ENCODE measurements around the gene SLC16A11.
"Not testable (repeated sequence)": the region's sequence is repeated elsewhere in the genome, so short reads cannot be mapped to it uniquely, and the experiment has no call there.

The SLC16A11 gene

DNA sequence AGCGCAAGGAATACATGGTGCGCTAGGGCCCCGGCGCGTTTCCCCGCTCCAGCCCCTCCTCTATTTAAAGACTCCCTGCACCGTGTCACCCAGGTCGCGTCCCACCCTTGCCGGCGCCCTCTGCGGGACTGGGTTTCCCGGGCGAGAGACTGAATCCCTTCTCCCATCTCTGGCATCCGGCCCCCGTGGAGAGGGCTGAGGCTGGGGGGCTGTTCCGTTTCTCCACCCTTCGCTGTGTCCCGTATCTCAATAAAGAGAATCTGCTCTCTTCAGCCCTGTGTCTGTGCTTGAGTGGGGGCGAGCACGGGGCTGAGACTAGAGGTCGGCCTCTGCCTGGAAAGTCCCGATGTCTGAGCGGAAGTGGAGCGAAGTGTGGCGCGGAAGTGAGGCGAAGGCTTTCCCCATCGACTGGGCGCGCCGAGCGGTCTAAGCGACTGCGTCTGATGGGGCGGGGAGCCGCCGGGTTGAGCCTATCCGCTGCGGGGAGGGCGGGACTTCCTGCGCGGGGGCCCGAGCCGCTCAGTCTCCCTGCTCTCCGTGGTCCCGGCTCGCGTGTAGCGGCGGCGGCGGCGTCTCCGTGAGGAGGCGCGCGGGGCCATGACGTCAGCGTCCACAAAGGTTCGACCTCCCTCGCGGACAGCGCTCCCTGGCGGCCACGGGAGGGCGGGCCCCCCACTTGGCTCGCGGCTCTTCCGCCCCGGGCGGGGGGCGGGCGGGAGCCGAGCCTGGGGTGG, 29.5 kb downstream of the SLC16A11 start:
- peak; percentile 75 for DNase-seq (ENCODE audit: extremely low spot score, insufficient read length, low read depth)
- peak; percentile 96 for FAIRE-seq

DNA sequence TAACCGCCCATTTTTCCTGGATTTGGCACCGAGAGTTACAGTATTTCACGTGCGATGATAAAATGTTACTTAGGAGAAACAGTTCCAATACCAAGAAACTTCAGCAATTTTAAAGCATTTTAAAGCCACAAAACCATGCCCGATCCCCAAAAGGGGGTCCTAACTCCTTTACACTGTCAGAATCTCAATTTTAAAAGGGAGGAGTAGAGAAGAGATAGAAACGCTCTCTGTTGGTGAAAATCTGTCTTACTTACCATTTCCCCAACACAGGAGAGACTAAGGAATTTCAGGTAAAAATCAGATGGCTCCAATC, 32.0 kb downstream of the SLC16A11 start:
- no peak for DNase-seq (ENCODE audit: extremely low spot score, insufficient read length, low read depth)
- no peak for FAIRE-seq

DNA sequence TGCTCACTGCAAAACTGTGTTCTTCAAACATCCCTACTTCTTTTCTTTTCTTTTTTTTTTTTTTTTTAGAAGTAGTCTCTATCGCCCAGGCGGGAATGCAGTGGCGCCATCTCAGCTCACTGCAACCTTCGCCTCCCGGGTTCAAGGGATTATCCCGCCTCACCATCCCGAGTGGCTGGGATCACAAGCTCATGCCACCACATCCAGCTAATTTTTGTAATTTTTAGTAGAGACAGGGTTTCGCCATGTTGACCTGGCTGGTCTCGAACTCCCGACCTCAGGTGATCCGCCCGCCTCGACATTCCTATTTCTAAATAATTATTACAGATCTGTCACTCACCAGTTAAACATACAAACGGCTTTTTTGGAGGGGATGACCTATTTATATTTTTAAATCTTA, 32.5 kb downstream of the SLC16A11 start:
- DNase-seq (ENCODE audit: extremely low spot score, insufficient read length, low read depth) (no peak), FAIRE-seq (no peak)

DNA sequence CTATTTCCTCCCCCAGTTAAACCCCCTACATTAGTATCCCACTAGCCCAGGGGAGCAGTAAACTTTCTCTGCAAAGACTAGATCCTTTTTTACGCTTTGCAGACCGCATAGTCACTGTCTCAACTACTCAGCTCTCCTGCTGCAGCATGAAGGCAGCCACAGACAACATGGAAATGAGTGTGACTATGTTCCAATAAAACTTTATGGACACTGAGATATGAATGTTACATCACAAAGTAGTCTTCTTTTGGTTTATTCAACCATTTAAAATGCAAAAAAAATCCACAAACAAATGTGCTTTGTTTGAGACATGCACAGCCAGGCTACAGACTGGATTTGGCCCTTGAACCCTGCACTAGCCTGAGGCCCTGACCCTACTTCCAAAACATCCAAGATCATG, 33.4 kb downstream of the SLC16A11 start:
- DNase-seq (ENCODE audit: extremely low spot score, insufficient read length, low read depth) (no peak), FAIRE-seq (no peak)

DNA sequence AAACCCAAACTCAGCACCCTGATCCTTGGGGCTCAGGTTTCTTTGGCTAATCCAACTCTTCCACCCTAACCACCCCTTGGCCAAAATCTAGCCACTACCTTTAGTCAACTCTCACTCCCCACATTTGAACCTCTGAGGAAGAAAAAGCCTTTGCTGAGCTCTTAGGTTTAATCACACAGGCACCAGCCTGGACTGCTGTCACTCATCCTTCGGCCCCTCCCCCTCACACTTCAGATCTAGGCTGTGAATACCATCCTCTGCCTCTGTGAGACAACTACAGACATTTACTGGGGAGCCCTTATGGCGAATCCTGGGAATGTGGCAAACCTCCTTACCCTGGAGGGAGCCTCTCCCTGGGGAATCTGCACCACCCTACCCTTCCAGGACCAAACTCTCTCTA, 36.7 kb downstream of the SLC16A11 start:
- no peak for DNase-seq (ENCODE audit: extremely low spot score, insufficient read length, low read depth)
- FAIRE-seq, result no peak

DNA sequence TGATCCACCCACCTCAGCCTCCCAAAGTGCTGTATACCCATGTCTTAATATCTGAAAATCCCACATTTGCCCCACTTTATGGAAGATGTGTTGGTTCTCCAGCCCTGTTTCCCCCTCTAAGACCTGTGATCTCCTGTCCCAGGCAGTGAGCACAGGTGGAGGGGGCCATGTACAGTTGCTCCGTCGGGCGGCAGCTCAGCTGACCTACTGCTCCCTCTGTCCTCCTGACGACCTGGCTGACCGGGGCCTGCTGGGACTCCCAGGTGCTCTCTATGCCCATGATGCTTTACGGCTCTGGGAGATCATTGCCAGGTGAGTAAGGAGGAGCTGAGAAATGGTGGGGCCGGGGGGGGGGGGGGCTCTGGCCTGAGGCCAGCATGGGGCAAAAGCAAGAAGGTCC, 38.2 kb downstream of the SLC16A11 start:
- FAIRE-seq (no peak), DNase-seq (ENCODE audit: extremely low spot score, insufficient read length, low read depth) (no peak)

DNA sequence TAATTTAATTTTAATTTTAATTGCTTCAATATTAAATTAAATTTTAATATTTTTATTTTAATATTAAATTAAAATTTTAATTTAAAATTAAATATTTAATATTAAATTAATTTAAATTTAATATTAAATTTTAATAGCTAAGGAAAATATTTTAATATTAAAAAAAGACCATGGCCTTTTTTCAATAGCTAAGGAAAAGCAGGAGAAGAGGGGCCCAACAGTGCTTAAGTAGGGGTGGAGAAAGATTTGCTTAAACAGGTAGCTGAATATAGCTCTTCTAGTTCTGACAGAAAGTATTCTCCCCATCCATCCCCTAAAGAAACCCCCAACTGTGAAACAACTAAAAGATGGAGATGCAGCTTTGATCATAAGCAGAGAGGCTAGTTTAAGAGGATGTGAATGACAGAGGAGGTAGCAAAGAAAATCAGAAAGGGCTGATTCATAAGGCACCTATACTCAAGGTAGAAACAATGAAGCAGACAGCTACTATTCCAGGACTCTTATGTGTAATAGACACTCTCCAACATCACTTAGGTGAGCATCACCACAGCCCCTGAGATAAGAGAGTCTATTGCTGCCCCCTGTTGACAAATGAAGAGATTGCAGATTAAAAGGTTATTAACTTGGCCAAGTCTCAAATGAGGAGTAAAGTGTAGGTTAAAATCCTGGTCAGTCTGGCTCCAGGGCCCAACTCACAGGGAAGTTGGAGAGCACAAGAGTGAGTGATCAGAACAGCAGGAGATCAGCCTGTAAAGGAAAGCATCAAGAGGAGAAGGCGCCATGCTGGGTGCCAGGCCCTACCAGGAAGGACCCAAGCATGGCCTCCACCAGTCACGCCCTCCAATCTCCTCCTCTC, 39.3 kb downstream of the SLC16A11 start:
- peak; percentile 93 for FAIRE-seq
- peak; percentile 35 for DNase-seq (ENCODE audit: extremely low spot score, insufficient read length, low read depth)

DNA sequence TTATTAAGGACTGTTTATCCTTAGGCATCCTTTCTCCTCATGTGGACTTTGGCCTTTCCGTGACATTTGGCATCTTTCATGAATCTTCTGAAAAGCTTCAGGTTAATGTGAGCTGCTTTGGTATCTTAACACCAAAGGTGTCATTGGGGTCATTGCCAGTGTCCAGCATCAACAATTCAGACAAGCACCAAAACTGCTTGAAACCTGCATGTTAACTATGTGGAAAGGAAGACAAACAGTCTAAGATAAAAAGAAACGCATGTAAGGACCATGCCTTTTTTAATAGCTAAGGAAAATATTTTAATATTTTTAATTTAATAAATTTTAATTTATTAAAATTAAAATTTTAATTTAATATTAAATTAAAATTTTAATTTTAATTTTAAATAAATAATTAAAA, 40.1 kb downstream of the SLC16A11 start:
- no peak for DNase-seq (ENCODE audit: extremely low spot score, insufficient read length, low read depth)
- FAIRE-seq, result no peak

DNA sequence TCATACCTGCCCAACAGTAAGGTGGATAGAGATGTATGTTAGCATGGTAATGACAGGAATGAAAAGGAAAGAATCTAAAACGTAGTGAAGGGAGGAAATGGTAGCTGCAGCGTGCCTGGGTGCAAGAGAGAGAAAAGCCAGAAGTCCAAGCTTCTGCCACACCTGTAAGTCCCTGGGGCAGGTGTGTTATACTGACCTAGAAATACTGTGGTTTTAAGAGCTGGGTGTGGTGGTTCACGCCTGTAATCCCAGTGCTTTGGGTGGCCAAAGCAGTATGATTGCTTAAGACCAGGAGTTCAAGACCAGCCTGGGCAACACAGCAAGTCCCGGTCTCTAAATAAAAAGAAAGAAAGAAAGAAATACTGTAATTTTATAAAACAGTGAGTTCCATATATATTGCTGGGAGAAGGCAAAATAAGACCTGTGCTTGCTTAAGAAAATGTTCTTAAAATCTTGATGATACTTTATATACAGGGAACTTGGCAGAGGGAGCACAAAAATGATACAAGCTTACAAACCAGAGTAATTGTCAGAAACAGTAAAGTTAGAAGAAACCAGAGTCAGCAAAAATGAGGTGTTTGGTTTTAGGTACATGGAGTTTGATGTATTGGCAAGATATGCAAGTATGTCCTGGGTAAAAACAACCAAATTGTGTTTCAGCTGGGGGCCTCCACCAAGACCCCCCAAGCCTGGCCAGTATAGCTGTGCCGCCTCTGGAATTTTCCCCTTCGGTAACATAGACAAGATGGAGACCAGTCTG, 41.4 kb downstream of the SLC16A11 start:
- no peak for FAIRE-seq

DNA sequence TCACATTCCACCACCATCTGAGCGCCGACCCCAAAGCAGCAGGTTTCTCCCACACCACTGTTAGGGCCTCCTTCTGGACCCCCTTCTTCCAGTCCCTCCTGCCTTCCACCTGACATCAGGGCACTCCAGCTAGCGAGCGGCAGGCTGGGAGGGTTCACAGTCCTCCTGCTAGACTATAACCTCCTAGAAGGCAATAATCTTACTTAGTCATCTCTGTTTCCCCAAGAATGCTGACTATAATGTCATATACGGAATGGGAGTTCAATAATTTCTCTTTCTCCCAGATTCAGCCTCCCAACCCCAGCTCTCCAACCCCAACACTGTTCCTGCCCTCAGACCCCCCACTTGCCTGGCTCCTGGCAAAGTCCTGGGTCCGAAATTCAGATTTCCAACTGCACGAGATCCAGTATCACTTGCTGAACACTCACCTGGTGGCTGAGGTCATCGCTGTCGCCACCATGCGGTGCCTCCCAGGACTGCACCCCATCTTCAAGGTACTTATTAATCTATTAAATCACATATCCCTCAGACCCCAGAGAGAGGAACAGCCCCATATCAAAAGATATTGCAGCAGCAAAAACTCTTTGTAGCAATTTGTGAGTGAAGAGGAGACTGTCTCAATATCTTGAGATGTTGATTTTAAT, 42.5 kb downstream of the SLC16A11 start:
- DNase-seq (ENCODE audit: extremely low spot score, insufficient read length, low read depth) (no peak), FAIRE-seq (no peak)

More for the DNA sequence above, 41.4 kb downstream of the SLC16A11 start:
- no peak for DNase-seq (ENCODE audit: extremely low spot score, insufficient read length, low read depth)

DNA sequence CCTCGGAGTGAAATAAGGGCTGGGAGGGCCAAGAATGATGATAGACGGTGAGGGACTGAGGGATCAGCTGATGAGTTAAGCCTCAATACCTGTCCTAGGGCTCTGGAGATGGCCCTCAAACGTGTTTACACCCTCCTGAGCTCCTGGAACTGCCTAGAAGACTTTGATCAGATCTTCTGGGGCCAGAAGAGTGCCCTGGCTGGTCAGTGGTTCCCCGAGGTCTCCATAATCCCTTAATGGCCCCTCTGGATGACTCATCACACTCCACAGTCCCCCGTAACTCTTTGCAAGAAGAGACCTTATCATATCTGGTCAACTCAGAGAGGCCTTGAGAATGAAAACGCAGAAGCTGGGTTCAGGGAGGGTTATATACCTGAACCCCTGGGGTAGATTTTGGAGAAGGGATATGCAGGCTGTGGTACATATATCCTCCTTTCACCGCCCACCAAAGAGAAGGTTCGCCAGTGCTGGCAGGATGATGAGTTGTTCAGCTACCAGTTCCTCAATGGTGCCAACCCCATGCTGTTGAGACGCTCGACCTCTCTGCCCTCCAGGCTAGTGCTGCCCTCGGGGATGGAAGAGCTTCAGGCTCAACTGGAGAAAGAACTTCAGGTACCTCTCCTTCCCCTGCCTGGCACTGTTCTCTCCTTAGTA, 44.9 kb downstream of the SLC16A11 start:
- no peak for DNase-seq (ENCODE audit: extremely low spot score, insufficient read length, low read depth)
- FAIRE-seq, result no peak

DNA sequence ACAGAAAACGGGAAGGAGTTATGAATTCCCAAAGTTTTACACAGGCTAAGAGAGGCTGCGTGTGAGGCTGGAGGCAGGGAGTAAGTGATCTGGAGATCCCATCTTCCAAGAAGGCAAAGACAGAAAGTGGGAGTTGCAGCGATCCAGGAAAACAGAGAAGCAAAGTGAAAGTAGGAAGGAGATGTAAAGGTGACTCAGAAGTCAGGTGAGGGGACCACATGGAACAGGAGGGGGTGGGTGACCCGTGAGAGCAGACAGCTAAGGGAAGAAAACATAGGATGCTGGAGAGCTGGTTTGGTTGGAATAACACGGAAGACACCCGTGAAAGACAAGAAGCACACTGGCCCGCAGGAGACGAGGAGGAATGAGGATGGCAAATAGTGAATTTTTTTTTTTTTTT, 46.7 kb downstream of the SLC16A11 start:
- DNase-seq (ENCODE audit: extremely low spot score, insufficient read length, low read depth), result no peak
- FAIRE-seq, result no peak

DNA sequence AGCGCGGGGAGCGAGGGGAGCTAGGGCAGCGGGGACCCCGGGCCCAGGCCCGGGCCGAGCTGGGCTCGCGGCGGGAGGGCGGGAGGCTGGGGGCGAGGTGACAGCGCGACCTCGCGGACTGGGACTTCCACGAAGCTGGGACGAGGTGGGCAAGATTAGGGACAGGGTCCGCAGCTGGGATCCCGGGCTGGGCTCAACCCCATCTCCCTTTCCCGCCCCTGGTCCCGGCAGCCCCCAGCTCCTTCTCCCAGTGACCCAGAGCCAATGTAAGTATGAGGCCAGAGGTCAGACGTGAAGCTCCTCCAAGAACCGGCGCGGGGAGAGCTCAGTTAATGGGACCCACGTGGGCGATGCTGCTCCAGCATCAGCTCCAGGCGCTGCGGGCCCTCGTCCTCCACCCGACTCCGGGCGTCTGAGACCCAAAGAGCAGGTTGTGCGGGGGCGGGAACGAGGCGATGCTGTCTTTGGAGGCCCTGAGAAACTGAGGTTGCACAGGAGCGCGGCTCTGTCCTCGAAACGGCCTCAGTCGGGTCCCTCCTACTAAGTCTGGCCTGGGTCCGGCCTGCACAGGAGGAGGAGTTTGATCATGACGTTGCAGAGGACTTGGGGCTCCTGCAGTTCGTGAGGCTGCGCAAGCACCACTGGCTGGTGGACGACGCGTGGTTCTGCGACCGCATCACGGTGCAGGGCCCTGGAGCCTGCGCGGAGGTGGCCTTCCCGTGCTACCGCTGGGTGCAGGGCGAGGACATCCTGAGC, 47.5 kb downstream of the SLC16A11 start:
- FAIRE-seq, result no peak
- DNase-seq (ENCODE audit: extremely low spot score, insufficient read length, low read depth), result no peak

DNA sequence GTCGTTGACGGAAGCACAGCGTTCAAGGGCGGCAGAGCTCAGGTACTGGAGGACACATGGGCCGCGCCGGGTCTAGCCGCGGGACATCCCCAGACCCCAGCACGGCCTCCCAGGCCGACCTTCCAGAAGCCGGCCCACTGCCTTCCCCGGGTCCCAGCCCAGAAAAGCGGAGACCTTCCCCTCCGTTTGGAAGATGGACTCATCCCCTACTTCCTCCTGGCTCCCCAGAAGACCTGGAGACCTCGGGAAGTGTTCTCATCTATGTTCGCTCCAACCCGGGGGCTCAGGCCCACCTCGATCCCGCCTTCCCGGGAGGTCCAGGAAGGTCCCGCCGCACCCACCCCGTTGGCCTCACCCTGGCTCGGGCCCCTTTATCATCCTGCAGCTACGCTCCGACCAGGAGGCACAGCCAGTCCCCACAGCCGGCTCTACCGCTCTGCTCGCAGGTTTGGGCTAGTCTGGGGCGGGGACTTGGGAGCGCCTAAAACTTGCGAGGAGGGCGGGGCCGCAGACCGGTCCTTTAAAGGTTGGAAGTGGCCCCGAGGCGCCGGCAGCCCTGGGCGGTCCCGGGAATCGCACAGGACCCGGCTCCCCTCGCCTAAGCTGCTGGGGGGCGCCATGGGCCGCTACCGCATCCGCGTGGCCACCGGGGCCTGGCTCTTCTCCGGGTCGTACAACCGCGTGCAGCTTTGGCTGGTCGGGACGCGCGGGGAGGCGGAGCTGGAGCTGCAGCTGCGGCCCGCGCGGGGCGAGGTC, 48.2 kb downstream of the SLC16A11 start, which contains the start of gene ALOX12:
ALOX12 (plus strand) TSS at position 550 of the 756 bp plus-strand sequence; CDS start at position 619, 69 bp downstream.
- FAIRE-seq, result no peak

DNA sequence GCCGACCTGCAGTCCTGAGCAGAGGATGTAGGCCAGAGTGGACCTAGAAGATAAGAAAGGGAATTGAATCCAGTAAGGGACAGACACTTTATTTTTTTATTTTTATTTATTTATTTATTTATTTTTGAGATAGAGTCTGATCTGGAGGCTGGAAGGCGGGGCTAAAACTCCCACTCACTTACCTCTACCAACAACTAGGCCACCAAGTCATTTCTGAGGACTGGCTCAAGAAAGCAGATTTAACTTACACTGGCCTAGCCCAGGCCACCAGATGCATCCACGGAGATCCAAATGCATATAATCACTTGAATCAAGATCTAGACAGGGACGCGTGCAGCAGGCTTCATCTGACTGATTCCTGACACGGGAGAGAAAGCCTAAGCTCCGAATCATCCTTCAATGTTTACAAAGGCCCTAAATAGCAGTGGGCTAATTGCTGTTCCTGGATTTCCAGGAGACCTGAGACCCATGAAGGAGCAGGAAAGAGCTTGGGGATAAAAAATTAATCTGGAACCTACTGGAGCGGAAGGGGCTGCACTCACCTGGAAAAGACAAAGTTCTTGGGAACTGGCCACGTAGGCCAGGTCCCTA, 49.1 kb downstream of the SLC16A11 start:
- no peak for FAIRE-seq
- no peak for DNase-seq (ENCODE audit: extremely low spot score, insufficient read length, low read depth)

More for the DNA sequence above, 48.2 kb downstream of the SLC16A11 start, which contains the start of gene ALOX12:
- no peak for DNase-seq (ENCODE audit: extremely low spot score, insufficient read length, low read depth)

DNA sequence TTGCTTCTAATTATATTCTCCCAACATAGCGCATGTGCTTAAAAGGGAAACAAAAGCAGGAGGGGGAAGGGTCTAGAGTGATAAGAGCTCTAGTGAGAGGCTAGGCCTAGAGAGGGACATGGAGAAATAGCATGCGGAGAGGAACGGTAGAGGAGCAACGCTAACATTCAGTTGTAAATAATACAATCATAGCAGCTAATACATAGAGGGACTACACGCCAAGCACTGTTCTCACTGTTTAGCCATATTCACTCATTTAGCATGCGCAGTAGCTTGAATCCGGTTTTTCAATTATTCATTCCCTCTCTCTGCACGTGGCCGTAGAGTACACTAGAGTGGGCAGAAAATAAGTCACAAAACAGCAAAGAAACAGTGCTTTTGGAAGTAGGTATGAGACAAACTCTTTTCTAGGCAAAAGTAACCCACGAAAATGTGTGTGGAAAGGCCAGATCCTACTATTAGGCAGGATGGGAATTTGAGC, 49.7 kb downstream of the SLC16A11 start:
- DNase-seq (ENCODE audit: extremely low spot score, insufficient read length, low read depth), result no peak
- FAIRE-seq, result no peak

DNA sequence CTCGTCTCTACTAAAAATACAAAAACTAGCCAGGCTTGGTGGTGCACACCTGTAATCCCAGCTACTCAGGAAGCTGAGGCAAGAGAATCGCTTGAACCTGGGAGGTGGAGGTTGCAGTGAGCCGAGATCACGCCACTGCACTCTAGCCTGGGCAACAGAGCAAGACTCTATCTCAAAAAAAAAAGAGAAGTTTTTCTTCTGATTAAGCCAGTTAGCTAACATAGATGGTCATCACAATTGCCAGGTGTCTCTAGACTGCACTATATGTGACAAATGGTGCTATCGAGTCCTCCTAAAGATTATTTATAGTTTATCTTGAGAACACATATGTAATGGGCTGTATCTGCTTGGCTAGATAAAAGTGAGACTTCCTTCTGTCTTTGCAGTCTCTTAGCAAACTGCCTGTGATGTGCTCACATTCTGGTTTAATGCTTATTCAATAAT, 50.3 kb downstream of the SLC16A11 start:
- not testable (repeated sequence) for FAIRE-seq; DNase-seq (ENCODE audit: extremely low spot score, insufficient read length, low read depth)

All from GM18507 (cell line).